GM12891 (cell line): Measurements from ENCODE around the gene UBE3D.

Experiments used
- POLR2A ChIP-seq: IDR thresholded peaks from 2 replicates; pipeline ENCODE4 v1.6.1; 2011; ENCODE audit warnings: low read depth, low read length, control low read depth
- POLR2AphosphoS5 ChIP-seq: IDR thresholded peaks from 2 replicates; pipeline ENCODE4 v1.6.1; 2011; ENCODE audit warnings: low read depth, low read length, control low read depth
- TAF1 ChIP-seq: IDR thresholded peaks from 2 replicates; pipeline ENCODE4 v1.6.1; 2011; ENCODE audit warnings: low read depth, low read length, control low read depth

DNA sequence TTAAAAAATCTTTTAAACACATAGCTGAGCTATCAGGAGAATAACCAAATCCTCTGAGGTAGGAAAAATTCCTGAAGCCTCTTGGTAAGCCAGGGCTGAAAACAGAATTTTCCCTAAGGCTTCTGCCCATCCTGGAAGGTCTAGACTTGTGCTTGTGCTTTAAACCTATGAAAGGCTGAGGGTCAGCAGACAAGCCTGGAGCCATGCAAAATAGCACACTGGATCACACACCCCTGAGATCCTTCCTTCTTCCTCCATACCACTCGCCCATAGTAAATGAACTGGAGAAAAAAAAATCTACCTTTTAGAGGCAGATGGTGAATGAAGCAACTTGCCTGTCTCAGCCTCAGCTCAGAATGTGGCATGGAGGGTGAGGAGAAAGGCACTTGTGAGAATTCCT, 144.4 kb downstream of the UBE3D start:
- TF ChIP-seq TAF1, result no peak
- TF ChIP-seq POLR2A, result no peak
- TF ChIP-seq POLR2AphosphoS5, result no peak
